Activated CD4-positive, alpha-beta T cell treated with anti-CD3 and anti-CD28 coated beads for 48 hours (primary cell): ENCODE data around the gene SAG.
"Not testable (repeated sequence)": the region's sequence is repeated elsewhere in the genome, so short reads cannot be mapped to it uniquely, and the experiment has no call there.

ENCODE experiments used
- DNase-seq: peaks from one replicate; pipeline ENCODE4 v3.0.0-alpha.2; 2020

Gene SAG

DNA sequence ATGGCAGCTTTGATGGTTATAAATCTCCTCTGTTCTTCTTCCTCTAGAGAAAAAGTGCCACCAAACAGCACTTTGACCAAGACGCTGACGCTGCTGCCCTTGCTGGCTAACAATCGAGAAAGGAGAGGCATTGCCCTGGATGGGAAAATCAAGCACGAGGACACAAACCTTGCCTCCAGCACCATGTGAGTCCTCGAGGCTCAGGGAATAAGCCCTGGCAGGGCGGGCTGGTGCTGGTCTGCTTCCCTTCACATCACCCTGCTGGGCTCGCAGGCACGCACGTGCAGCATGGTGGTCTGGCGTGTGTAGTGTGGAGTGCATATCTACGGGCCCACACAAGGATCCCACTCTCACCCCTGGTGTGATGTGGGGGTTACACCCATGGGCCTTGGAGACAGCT is 27.3 kb downstream of the SAG start:
- DNase-seq = no peak

DNA sequence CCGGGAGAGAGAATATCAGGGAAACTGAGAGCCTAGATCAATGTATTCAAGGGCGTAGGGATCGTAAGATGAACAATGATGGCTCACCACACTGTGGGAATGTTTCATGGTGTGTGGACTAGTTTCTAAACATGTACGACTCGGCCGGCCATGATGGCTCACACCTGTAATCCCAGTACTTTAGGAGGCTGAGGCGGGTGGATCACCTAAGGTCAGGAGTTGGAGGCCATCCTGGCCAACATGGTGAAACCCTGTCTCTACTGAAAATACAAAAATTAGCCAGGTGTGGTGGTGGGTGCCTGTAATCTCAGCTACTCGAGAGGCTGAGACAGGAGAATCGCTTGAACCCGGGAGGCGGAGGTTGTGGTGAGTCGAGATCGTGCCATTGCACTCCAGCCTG is 28.5 kb downstream of the SAG start:
- not testable (repeated sequence) for DNase-seq

DNA sequence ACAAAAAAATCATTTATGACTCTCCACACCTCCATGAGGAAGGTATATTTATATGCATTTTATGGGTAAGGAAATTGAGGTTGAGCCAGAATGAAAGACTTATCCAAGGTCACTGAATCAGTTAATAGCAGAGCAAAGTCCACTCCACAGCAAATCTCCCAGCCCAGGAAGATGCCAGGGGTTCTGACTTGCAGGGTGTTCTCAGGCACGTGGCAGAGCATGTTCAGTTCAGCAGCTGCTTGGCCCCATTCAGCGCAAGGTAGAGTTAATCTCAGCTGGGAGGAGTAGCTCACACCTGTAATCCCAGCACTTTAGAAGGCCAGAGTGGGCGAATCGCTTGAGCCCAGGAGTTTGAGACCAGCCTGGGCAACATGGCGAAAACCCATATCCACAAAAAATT is 28.9 kb downstream of the SAG start:
- no peak for DNase-seq

DNA sequence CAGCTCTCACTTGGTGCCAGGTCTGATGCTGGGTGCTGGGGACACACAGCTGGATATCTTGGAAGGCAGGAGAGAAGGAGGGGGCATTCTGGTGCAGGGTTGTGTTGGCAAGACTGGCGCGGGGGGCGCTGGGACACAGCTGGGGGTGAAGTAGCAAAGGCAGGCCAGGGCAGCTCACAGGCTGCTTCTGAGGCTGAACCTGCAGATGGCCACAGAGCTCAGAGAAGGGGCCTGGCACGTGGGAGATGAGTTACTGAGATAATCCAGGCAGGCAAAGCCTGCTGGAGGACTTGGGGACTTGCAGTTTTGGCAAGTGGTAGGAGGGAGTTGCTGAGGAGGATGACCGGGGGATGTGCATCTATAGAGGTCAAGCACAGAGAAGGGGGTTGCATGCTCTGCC is 30.4 kb downstream of the SAG start:
- no peak for DNase-seq

GRCh38 chr2:233338812-233339368 is 31.3 kb downstream of the SAG start:
- no peak for DNase-seq

DNA sequence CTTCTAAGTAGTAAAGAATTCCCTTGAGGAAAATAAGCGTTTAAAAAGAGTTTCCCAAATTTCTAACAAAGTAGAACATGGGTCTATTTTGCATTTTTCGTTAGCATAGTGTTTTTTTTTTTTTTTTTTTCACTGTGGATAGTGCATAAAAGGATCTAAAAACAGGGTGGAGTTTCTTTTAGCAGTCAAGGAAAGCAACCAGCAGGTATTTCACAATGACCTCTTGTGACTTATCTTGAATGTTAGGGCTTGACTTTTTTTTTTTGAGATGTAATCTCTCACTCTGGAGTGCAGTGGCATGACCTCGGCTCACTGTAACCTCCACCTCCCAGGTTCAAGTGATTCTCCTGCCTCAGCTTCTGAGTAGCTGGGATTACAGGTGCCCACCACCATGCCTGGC is 31.8 kb downstream of the SAG start:
- DNase-seq = no peak

DNA sequence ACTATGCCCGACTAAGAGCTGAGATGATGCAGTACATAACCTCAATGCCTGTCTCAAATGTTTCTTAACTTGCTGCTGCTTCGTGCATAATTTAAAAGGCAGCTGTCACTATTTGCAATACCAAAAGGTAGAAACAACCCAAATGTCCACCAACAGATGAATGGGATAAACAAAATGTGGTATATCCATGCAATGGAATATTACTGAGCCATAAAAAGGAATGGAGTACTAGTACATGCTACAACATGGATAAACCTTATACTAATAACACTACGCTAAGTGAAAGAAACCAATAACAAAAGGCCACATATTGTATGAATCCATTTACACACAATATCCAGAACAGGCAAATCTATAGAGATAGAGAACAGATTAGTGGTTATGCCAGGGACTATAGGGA is 33.7 kb downstream of the SAG start:
- no peak for DNase-seq

- DNase-seq = no peak
Observed at GRCh38 chr2:233342301-233342700, 34.7 kb downstream of the SAG start.

GRCh38 chr2:233343171-233343705 is 35.6 kb downstream of the SAG start:
- no peak for DNase-seq

DNA sequence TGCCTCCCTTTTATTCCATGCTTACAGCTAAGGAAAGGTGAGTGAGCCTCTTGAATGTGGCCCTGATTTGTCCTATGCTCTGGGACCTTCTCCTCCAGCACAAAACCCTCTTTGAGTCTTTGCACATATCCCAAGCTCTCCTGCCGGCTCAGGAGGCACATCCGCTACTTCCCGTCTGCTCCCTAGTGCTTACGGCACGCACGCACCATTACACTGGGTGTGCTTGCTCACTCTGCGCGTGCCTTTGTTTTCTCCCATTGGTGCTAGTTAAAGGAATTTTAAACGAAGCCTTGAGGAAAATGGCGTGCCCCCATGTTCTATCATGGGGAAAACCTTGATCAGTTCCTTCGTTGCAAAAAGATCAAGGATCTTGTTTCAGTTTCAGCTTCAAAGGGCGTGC is 38.8 kb downstream of the SAG start:
- DNase-seq = no peak

- DNase-seq = no peak
Observed at GRCh38 chr2:233346930-233347329, 39.3 kb downstream of the SAG start.

GRCh38 chr2:233349005-233349998 is 41.7 kb downstream of the SAG start:
- DNase-seq = no peak

- peak; percentile 37 for DNase-seq
Observed at GRCh38 chr2:233350708-233351107, 43.1 kb downstream of the SAG start.

- DNase-seq = no peak
Observed at GRCh38 chr2:233351423-233351822, 43.8 kb downstream of the SAG start.

- DNase-seq = no peak
Observed at GRCh38 chr2:233352141-233352842, 44.7 kb downstream of the SAG start.

- no peak for DNase-seq
Observed at GRCh38 chr2:233353101-233353768, 45.6 kb downstream of the SAG start.

DNA sequence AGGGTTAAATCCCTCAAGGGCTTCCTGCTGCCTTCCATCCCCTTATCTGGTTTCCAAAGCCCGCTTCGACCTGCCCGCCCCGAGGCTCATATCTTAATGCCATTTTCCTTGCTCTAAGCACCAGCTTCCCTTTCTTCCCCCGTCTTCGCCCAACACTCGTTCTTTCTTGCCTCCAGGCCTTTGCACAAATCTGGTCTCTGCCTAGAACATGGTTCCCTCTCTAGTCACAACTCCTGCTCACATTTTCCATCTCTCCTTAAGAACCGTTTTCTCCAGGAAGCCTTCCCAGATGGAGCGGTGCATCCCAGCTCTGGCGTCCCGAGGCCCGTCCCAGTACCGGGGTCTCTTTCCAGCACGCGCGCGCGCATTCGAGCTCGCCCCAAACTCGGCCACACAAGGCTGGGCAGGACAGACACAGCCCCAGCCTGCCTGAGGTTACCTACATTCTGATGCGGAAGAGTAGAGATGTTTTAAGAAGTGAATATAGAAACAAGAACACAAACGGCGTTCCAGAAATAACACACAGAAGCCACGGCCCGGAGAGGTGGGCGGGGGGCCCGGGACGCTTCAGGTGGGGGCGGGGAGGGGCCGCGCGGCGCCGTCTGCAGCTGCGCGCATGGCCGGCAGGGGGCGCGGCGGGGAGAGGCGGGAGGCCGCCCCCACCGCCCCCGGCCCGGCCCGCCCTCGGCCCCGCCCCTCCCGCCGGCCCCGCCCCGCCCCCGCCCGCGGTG is 46.3 kb downstream of the SAG start, which contains the start of gene DGKD:
DGKD (plus strand) TSS at position 726 of the 731 bp plus-strand sequence. CDS start 25 bp downstream, outside the sequence.
- DNase-seq = peak; percentile 72

DNA sequence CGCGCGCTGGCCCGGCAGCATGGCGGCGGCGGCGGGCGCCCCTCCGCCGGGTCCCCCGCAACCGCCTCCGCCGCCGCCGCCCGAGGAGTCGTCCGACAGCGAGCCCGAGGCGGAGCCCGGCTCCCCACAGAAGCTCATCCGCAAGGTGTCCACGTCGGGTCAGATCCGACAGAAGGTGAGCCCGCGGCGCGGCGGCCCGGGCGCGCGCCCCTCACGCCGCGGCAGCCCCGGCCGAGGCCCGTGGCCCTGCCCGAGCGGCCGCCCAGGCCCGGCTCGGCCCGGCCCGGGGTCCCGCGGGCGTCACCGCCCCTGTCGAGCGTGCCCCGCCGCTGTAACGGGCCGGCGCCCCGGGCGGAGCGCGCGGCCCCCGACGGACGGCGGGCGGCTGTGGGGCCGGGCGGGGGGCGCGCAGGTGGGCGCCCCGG is 46.9 kb downstream of the SAG start:
- DNase-seq = no peak

GRCh38 chr2:233354971-233355574 is 47.5 kb downstream of the SAG start:
- DNase-seq = peak; percentile 31

- no peak for DNase-seq
Observed at GRCh38 chr2:233355916-233356315, 48.3 kb downstream of the SAG start.

DNA sequence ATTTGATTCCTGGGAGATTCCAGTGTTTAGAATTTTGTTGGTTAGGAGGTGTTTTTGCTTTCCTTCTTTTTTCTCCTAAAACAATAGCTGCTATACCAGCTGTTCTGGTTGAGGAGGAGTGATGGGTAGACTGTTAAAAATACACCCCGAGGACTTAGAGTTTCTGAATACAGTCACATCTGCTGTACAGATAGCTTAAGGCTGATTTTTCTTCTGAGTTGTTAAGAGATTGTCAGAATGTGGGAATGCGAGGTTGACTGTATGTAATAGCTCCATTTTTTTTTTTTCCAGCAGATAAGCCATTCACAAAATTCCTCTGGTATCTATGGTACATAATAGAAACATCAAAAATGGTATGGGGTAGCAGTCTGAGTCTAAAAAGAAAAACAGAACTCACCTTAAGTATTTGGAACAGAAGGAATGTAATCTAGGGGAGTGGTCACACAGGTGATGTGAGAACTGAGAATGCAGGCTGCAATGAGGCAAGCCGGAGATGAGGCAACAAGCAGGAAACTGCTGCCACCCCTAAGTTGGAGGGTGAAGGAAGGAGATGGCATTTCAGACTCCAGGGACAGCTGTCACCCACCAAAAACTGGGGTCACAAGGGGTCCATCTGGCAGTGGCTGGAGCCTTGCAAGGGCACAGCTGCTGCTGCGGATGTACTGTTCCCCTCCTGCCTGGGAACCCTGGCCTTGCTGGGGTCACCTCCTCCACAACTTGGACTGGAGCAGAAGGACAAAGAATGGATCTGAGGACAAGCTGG is 49.1 kb downstream of the SAG start:
- no peak for DNase-seq
